Hematopoietic multipotent progenitor cell treated with erythropoietin and hydrocortisone succinate and interleukin-3 and kit ligand, for 6 days (in vitro differentiated cells): ENCODE data around the gene PLEKHO1.

Source experiments
- DNase-seq: peaks from one replicate; pipeline ENCODE4 v3.0.0-alpha.2; 2015

The PLEKHO1 gene

DNA sequence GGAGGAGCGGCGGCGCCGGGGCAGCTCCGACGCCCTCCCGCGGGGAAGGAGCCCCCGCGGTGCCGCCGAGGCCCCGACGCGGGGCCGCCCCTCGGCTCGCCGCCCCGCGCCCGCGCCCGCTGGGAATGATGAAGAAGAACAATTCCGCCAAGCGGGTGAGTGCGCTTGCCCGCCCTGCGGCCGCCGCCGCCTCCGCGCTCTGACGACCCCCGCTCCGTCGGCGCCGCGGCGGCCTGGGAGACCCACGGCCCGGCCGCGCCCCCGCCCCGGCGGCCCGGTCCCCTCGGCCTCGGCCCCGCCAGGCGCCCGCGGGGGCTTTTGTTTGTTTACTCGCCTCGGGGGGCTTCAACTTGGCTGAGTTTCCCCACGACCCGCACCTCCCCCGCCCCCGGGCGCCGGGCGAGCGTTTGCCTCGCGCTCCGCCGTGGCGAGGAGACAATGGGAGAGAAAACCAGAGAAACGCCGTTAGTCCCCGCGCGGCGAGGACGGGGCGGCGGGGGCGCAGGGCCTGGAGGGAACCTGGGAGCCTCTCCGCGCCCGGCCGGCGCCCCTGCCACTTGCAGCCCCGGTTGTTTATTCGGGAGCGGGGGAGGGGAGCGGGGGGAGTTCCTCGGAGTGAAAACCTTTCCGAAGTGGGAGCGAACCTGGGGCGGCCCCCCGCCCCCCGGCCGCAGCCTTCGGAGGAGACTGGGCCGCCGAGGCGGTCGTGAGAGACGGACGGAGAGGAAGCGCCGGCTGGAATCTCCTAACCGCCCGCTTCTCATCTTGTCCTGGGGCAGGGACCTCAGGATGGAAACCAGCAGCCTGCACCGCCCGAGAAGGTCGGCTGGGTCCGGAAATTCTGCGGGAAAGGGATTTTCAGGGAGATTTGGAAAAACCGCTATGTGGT lies 661 bp downstream of the PLEKHO1 start:
- peak; percentile 32 for DNase-seq

DNA sequence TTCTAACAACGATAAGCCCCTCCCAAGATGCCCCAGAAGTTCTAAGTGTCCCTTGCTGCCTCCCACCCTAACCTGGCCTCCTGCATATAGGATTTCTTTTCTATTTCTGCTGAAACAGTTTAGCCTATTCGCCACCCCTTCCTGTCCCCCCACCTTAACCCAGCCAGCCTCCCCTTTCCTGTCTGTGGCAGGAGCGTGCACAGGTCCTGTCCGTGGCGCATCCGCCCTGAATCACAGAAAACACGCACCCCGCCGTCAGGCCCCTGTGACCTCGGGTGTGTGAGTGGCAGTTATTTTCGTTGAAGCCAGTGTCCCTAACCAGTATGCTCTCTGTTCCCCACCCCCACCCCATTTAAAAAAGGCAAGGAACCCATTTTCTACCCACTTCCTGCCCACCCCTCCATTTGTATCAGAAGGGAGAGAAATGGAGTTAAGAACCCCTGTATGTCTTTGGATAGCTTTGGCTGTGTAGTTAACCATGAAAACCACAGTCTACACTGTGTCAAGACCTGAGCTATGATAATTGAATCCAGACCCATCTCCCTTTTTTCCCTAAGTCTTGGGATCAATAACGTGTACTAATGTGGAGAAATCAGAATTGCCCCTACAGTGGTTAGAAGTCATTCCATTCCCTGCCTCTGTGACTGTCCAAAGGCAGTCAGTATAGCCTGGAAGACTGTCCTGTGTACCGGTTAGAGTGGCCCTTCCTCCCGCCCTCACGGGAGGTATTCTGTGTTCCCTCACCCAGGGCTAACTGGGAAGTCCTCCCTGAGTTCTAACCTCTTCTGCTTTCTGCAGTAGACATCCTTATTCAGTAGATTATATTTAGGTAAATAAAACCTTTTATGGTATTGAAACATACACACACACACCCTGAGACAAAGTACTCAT lies 1.8 kb downstream of the PLEKHO1 start:
- no peak for DNase-seq

DNA sequence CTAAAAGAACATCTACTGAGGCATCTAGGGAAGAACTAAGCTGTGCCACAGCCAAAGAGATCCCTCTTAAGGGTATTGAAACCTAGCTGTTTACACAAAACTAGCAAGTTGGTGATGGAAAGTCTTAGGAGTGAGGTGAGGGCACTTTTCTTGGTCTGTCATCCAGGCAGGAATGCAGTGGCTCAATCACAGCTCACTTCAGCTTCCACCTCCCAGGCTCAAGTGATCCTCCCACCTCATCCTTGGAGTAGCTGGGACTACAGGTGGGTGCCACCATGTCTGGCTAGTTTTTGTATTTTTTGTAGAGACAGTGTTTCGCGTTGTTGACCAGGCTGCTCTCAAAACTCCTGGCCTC lies 2.4 kb downstream of the PLEKHO1 start:
- no peak for DNase-seq

- no peak for DNase-seq
Observed at GRCh38 chr1:150152772-150153456, 3.2 kb downstream of the PLEKHO1 start.

GRCh38 chr1:150154143-150154542 lies 4.4 kb downstream of the PLEKHO1 start:
- no peak for DNase-seq

DNA sequence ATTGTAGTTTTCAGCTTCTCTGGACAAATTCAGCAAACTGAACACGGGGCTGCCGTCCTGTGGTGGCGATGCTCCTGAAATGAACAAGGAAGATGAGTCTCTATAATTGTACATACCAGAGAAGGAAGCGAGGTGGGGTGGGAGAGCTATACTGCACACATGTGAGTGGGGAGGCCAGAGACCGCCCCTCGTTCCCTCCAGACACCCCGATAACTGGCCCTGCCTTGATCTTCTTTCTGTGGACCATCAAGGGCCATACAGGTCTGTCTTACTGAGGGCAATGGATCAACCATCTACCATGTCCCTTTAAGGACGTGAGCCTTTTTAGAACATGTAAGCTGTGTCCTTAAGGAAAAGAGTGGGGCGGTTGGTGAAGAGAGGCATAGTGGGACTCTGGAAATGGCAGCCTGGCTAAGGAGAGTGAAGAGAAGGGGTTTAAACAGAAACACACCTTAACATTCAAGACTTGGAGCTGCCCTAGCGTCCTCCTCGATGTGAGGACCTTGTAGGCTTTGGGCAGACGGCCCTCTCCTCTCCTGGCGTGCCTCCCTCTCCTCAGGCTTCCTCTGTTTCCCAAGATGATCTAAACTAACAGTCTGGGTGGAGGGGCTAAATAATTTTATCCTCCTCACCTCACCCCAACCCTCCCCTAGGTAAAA lies 5.8 kb downstream of the PLEKHO1 start:
- no peak for DNase-seq

GRCh38 chr1:150156868-150157603 lies 7.3 kb downstream of the PLEKHO1 start:
- DNase-seq = no peak

- peak; percentile 25 for DNase-seq
Observed at GRCh38 chr1:150159550-150159949, 9.8 kb downstream of the PLEKHO1 start.

DNA sequence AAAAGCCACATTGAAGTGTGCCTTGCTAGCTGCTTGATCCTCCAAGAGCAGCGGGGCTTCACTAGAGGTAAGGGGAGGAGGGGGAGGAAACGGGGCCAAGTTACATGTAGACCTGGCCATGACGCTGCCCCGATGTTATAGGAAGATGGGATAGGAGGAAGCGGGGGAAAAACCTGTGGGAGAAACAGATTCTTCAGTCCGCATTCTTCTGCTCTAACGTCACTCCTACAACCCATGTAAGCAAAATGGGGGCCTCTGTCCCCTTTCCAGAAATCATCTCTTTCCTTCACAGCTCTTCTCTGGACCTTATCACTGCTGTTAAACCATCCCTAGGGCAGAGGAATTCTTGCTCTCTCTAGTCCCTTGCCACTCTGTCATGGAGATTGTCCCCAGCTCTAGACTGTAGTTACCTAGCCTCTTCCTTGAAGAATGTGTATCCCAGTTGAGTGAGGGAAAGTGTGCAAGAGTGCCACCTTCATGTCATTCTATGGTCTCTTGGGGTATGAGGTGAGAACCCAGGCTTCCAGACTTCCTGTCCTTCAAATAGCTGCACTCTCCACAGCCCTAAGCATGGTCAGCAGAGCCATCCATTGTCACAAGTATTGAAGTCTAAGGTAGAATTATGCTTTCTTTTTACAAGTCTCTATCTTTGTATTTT lies 11.4 kb downstream of the PLEKHO1 start:
- DNase-seq = no peak

DNA sequence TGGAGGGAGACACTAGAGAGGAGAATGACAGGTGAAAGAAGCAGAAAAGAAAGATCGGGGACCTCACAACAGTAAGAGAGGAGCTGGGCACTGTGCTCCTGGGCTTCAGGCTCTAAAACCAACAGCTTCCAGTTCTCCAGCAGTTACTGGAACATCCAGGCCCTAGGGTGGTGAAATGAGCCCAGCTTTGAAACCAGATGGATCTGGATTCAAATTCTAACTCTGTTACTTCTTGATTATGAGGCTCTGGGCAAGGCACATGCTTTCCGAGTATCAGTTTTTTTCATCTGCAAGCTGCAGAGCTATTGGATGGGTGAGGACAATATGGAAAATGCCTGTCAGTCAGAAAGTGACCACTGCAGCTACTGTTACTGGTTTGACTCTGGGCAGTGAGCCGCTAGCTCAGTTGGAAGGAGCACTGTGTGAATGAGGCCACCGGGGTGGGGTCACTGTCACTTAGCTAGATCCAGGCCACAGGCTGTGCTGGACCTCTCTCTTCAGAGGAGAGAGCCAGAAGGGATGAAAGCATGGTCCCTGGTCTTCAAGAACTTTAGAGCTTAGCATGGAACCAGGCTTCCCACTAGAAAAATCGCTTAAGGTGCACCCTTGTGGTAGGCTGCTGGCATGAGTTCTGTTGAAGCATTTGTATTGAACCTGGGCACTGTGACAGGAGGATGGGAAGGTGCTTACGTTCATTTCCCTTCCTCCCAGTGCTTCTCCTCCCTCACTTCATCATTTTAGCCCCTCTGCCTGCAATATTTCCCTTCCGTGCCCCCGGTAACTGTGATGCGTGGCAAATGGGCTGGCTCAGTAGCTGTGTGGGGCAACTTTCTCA lies 12.2 kb downstream of the PLEKHO1 start:
- DNase-seq = peak; percentile 42

DNA sequence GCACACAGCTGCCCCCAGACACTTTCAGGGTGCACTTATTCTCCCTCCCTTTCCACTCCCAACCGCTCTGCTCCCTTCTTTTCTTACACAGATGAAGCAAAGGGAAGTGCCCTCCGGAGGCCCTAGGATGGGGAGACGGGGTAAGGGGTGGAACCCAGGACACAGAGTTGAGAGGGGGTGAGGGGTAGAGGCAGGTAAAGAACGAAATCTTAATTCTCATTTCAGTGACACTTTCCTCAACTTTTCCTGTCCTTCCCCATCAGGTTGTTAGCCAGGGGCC lies 12.8 kb downstream of the PLEKHO1 start:
- DNase-seq = no peak

- DNase-seq = peak; percentile 79
Observed at GRCh38 chr1:150162862-150163706, 13.4 kb downstream of the PLEKHO1 start.

DNA sequence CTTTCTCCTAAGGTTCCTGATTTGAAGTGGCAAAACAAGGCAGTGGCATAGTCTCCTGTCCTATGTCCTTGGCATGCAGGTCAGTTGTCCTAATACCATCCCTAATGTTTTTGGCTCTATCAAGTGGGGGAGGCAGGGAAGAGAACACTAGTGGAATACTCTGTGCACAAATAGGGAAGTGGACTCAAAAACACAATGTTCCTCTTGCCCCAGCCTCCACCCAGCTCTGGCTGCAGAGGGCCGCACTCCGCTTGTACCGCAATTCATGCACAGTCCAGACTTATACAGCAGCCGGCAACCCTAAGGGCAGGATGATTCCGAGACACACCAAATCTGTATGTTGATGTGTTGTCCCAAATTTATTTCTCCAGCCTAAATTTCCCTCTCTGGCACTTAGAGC lies 14.5 kb downstream of the PLEKHO1 start:
- DNase-seq = no peak

DNA sequence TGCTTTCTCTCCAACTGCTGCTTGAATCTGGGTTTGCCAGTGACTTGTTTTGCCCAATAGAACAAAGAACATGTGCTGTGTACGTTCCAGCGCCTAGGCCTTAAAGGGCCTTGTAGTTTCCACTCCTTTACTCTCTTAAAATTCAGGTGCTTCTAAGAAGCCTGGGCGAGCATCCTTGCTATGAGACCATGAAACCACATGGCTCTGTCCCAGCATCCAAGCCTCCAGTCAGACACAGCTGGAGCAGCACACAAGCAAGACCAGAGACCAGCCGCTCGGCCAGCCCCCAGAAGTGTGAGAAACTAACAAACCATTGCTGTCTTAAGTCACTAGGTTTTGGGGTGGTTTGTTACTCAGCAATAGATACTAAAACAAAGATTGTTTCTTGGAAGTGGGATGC lies 15.1 kb downstream of the PLEKHO1 start:
- DNase-seq = no peak

DNA sequence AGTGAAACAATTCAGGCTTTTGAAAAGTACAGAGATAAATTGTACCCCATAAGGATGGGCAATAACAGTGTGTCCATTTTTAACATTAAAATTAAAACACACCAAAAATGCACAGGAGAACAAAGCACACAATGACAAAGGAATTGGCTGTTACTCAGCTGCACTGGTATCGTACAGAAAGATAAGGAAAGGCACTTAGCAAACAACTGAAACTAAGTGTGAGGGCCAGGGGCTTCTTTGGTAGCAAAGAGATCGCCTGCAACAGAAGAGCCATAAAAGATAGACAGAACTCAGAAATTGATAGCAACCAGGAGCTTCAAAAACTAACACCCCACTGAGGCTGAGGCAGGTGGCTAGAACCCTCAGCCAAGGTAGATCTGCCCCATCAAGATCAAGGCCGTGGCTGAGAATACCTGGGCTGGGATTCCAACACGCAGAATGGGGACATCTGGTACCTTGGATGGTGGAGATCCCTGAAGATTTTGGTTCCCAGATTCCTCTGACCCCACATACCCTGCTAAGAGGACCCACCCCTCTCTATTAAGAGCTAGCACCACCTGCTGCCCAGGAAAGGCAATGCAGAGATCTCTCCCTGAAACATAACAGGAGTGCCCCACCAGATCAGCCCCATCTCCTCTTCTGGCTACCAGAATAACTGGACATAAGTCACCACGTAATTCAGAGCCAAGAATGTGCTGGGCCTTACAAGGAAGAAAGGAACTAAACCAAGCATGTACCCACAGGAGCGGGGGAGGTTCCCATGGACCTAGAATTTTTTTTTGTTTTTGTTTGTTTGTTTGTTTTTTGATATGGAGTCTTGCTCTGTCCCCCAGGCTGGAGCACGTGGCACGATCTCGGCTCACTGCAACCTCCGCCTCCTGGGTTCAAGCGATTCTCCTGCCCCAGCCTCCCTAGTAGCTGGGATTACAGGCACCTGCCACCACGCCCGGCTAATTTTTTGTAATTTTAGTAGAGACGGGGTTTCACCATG lies 16.2 kb downstream of the PLEKHO1 start:
- DNase-seq = peak; percentile 70

DNA sequence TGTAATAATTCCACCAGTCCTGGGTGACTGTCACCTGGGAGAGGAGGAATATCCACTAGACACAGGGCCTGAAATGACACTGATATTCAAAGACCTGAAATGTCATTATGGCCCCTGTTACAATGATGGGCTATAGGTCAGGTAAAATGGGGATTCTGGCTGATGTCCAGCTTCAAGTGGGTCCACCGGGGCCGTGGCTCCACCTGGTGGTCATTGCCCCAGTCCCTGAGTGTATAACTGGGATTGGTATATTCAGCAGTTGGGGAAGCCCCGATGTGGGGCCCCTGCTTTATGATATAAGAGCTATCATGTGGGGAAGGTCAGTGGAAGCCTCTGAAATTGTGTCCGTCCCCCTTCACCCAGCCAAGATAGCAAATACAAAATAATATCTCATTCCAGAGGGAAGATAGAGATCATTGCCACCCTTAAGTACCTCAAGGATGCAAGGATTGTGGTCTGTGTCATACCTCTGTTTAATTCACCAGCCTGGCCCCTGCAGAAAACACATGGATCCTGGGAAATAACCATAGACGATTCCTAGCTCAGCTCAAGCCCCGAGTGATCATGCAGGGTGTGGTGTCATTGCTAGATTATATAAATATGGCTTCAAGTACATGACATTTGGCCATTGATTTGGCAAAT lies 19.4 kb downstream of the PLEKHO1 start:
- peak; percentile 79 for DNase-seq

DNA sequence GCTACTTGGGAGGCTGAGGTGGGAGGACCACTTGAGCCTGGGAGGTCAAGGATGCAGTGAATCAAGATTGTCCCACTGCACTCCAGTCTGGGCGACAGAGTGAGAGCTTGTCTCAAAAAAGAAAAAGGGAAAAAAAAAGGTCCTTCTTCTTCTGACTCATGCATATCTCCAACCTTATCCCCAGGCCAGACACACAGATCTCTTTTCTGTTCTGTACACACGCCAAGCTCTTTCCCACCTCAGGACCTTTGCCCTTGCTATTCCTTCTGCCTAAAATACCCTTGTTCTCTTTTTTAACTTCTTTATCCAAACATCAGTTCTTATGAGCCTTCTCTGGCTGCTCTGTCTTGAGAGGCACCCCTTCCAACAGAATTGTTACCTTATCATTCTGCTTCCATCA lies 22.1 kb downstream of the PLEKHO1 start:
- no peak for DNase-seq

DNA sequence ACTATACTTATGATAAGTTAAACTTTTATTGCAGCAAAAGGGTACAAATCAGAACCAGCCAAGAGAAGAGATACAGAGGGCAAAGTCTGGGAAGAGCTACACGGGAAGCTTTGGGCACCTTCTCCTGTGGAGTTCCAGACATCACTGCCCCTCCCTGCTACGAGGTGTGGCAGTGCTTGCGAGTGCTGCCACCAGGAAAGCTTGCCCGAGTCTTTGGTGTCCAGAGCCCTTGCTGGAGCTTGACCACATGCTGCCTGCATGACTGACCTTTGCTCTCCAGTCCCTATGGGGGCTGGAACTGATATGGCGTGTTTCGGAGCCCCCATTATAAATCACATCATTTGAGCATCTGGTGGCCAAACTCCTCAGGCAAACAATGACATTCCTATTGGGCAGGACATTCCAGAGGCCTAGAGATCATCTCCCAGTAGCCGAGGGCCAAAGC lies 23.4 kb downstream of the PLEKHO1 start:
- no peak for DNase-seq
